Left ventricle myocardium inferior (tissue), 1 donor: ENCODE results near the gene PROZ. TPM values are rescaled to one million over a fixed set of nuclear protein-coding genes. Genes with fewer than 3 reads are reported as not detected.
A peak's percentile ranks its signal among the peaks of the same experiment; 100 is the strongest.

Source experiments
- DNase-seq: peaks from one replicate; pipeline ENCODE4 v3.0.0-alpha.2; 2020
- H3K27ac ChIP-seq: fragments of 200-600 bp; replicated peaks from 2 replicates; pipeline ENCODE4 v1.8.0; 2021
- H3K27me3 ChIP-seq: fragments of 200-600 bp; 2 replicates; pipeline ENCODE4 v1.8.0; 2021; ENCODE audit warnings: low read depth
- H3K36me3 ChIP-seq: fragments of 200-600 bp; 2 replicates; pipeline ENCODE4 v1.8.0; 2021
- H3K4me1 ChIP-seq: fragments of 200-600 bp; 2 replicates; pipeline ENCODE4 v1.8.0; 2021
- H3K4me3 ChIP-seq: fragments of 200-600 bp; 2 replicates; pipeline ENCODE4 v1.8.0; 2021; ENCODE audit warnings: mild to moderate bottlenecking, moderate library complexity
- H3K9me3 ChIP-seq: fragments of 200-600 bp; replicated peaks from 2 replicates; pipeline ENCODE4 v1.8.0; 2021
- intact Hi-C: fragments of 100-400 bp; cut with micrococcal nuclease; formaldehyde crosslinking; loops from one replicate; pipeline ENCODE4 v1.11.0; 2022
- total RNA-seq: library from RNA; stranded (reverse); fragmentation: NEBNext Ultra II Directional; extraction: Animal tissue kit (Norgen Biotek cat#: 25700); gene quantifications from one replicate; pipeline ENCODE4 v1.2.1, GENCODE V29; 2021
- TF ChIP-seq, protein P1 (sequence below): fragments of 200-600 bp; IDR thresholded peaks from 2 replicates; pipeline ENCODE4 v1.8.0; 2021; ENCODE audit warnings: antibody characterized with exemption, mild to moderate bottlenecking, borderline replicate concordance
- donor health status: DM: no; HTN: yes; CAD: no; lungs with severe emphysema.

Gene PROZ
- total RNA-seq, 1 donor from 2014 or later = not detected

DNA sequence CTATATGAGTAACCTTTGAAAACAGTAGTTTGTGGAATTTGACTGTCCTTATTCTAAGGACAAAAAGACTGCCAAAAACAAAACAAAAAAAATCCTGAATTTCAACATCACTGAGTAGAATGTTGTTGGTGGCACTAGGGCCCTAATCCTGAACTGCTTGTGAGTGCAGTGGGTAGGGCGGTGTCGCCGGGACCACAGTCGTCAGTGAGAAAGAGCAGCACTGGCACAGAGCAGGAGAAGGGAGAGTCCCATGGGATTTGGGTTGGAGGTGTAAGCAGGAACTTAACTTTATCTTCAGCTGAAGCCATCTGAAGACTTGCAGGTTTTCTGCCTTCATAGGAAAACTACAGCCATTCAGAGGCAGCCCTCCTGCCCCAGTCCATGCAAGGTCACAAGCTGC, 44.5 kb downstream of the PROZ start:
- intact Hi-C loops = no loop called here
- TF ChIP-seq, protein P1, sequence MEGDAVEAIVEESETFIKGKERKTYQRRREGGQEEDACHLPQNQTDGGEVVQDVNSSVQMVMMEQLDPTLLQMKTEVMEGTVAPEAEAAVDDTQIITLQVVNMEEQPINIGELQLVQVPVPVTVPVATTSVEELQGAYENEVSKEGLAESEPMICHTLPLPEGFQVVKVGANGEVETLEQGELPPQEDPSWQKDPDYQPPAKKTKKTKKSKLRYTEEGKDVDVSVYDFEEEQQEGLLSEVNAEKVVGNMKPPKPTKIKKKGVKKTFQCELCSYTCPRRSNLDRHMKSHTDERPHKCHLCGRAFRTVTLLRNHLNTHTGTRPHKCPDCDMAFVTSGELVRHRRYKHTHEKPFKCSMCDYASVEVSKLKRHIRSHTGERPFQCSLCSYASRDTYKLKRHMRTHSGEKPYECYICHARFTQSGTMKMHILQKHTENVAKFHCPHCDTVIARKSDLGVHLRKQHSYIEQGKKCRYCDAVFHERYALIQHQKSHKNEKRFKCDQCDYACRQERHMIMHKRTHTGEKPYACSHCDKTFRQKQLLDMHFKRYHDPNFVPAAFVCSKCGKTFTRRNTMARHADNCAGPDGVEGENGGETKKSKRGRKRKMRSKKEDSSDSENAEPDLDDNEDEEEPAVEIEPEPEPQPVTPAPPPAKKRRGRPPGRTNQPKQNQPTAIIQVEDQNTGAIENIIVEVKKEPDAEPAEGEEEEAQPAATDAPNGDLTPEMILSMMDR = no peak
- no peaks in the 10 kb centered on the region for H3K9me3 ChIP-seq
- no peaks in the 10 kb centered on the region for H3K27me3 ChIP-seq
- DNase-seq = no peak
- H3K36me3 ChIP-seq = peaks cover 24% of the 10 kb centered on the region
- peak overlapping the region; percentile 93 for H3K27ac ChIP-seq
- H3K4me3 ChIP-seq = peak overlapping the region; percentile 26
- peaks cover 90% of the 10 kb centered on the region for H3K4me1 ChIP-seq

DNA sequence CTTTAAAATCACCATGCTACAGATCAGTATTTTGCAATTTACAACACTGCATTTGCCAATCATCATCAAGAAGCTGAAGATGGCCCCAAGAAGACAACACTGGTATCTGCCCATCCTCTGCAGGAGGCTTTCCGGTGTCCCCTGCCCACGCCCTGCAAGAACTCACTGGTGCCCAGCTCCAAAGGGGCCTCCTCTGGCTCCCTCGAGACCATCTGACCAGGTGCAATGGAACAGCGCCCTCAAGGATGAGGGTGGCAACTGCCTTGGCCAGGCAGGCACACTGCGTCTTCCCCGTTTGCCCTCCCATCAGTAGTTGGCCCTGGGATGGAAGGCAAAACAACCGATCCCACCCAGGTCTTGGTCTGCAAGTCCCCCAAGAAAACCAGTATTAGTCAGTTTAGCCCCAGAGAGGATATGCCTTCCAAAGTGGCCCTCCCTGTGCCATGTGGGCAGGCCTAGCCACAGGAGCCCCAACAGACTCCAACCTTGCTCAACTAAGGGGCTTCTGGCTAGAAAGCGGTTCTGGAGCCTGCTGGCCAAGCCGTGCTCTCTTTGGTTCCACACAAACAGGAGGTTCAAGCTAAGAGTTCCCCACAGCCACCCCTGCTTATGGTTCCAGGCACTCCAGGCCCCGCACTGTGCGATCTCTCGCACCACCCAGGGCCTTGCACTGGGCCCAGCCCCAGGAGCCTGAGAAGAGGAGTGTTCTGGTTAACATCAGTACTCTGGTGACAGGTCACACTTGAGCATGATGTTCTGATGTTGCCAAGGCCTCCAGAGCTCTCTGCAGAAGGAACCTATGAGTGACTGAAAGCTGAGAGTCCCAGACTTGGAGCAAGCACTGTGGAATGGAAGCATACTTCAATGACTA, 45.3 kb downstream of the PROZ start:
- intact Hi-C loops = no loop called here
- peak; percentile 64 for DNase-seq

DNA sequence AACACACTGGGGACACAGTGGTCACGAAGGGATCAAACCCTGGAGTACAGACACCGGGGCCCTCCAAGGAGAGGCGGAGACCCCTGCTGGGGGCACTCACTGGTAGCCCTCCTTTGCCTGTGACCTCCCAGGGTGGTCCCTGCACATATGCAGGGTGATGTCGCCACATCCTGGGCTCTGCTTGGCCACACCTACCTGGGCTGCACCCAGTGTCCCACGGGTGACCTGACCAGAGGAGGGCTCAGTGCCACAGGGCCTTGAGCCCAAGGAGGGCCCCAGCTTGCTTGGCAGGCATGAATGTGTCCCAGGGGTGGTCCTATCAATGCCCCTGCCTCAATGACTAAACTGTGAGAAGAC, 45.9 kb downstream of the PROZ start:
- Histone ChIP-seq H3K27ac (peak overlapping the region; percentile 93), H3K27me3 (no peaks in the 10 kb centered on the region), H3K4me3 (peak overlapping the region; percentile 43), H3K36me3 (peaks cover 10% of the 10 kb centered on the region), H3K4me1 (peaks cover 93% of the 10 kb centered on the region), H3K9me3 (no peaks in the 10 kb centered on the region)
- DNase-seq = no peak
- intact Hi-C loops = no loop called here
- TF ChIP-seq, protein P1 = no peak

More for the DNA sequence above, 45.3 kb downstream of the PROZ start:
- Histone ChIP-seq H3K36me3 (peaks cover 16% of the 10 kb centered on the region), H3K27me3 (no peaks in the 10 kb centered on the region), H3K9me3 (no peaks in the 10 kb centered on the region), H3K4me3 (peak overlapping the region; percentile 26), H3K4me1 (peaks cover 94% of the 10 kb centered on the region), H3K27ac (peak overlapping the region; percentile 93)
- TF ChIP-seq, protein P1 = no peak

DNA sequence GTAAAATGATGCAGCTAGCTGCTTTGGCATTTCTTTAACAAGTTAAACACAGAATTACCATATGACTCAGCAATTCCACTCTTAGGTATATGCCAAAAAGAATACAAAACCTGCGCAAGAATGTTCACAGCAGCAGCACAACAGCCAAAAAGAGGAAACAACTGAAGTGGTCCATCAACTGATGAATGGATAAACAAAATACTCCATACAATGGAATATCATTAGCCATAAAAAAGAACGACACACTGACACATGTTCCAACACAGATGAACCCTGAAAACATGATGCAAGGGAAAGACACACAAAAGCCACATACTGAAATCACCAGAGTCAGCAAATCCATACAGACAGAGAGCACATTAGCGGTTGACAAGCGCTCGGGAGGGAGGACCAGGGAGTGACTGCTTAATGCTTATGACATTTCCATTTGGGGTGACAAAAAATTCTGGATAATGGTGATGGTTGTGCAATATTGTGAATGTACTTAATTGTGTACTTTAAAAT, 47.0 kb downstream of the PROZ start:
- TF ChIP-seq, protein P1 = no peak
- Histone ChIP-seq H3K36me3 (no peaks in the 10 kb centered on the region), H3K27ac (peak overlapping the region; percentile 93), H3K9me3 (no peaks in the 10 kb centered on the region), H3K4me3 (peak overlapping the region; percentile 10), H3K4me1 (peaks cover 89% of the 10 kb centered on the region), H3K27me3 (no peaks in the 10 kb centered on the region)
- intact Hi-C loops = no loop called here
- DNase-seq = no peak

DNA sequence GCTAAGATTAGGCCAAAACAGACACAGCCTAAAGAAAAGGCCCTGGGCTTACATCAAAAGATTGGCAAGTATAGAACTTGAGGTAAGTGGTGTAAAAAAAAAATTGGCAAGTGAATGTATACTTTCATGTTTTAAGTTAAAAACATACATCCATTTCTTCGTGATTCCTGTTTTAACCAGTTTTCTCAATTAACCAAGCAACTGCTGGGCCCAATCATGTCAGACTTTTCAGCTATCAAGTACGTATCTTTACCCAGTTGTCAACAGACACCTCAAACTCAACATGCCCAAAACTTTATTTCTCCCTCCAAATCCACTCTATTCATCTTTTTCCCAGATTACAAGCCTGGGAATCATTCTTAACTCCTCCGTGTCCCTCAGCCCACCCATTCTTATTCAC, 49.0 kb downstream of the PROZ start:
- Histone ChIP-seq H3K4me1 (peaks cover 94% of the 10 kb centered on the region), H3K9me3 (no peaks in the 10 kb centered on the region), H3K27me3 (no peaks in the 10 kb centered on the region), H3K27ac (peak overlapping the region; percentile 100), H3K4me3 (peak overlapping the region; percentile 96), H3K36me3 (peaks cover 12% of the 10 kb centered on the region)
- intact Hi-C loops = no loop called here
- no peak for DNase-seq
- TF ChIP-seq, protein P1 = no peak
